WTC11 (cell line): ENCODE data around the gene CARD11. TPM values are rescaled to one million over a fixed set of nuclear protein-coding genes. Genes with fewer than 3 reads are reported as not detected.
A peak's percentile ranks its signal among the peaks of the same experiment; 100 is the strongest.

Source experiments
- ATAC-seq: fragments of 200-7000 bp; cut with Tn5 transposase; 2 replicates; pipeline ENCODE4 v1.10.0; 2021; ENCODE audit warnings: mild to moderate bottlenecking, moderate library complexity
- CTCF ChIA-PET: fragments of 300-600 bp; sonication (Branson Sonifier 250); formaldehyde crosslinking; loops from one replicate; lab custom pipeline; 2021; ENCODE audit warnings: antibody characterized with exemption; lab: Charles Lee
- POLR2A ChIA-PET: fragments of 350-600 bp; sonication (Branson Sonifier 250); formaldehyde crosslinking; loops from one replicate; lab custom pipeline; 2021; ENCODE audit warnings: antibody characterized with exemption; lab: Charles Lee
- DNase-seq: peaks from one replicate; pipeline ENCODE4 v3.0.0; 2021; ENCODE audit warnings: low spot score
- H3K27ac Mint-ChIP-seq: 2 replicates; pipeline ENCODE4 v1.8.0; 2021; ENCODE audit warnings: mixed read lengths
- H3K27me3 Mint-ChIP-seq: 2 replicates; pipeline ENCODE4 v1.8.0; 2021; ENCODE audit warnings: low read depth, mild to moderate bottlenecking, moderate library complexity, mixed read lengths
- H3K36me3 Mint-ChIP-seq: 2 replicates; pipeline ENCODE4 v1.8.0; 2021; ENCODE audit warnings: mixed read lengths
- H3K4me1 Mint-ChIP-seq: 2 replicates; pipeline ENCODE4 v1.8.0; 2022; ENCODE audit warnings: mixed read lengths
- H3K4me3 Mint-ChIP-seq: 2 replicates; pipeline ENCODE4 v1.8.0; 2021; ENCODE audit warnings: mild to moderate bottlenecking, moderate library complexity, mixed read lengths
- H3K9me3 Mint-ChIP-seq: 2 replicates; pipeline ENCODE4 v1.8.0; 2021; ENCODE audit warnings: mixed read lengths
- ATF2 ChIP-seq: sonication (generic); formaldehyde crosslinking; IDR thresholded peaks from 2 replicates; pipeline ENCODE4 v1.8.1; 2022; ENCODE audit warnings: low read depth, missing genetic modification reagents, borderline replicate concordance
- ATF6 ChIP-seq: sonication (generic); formaldehyde crosslinking; IDR thresholded peaks from 2 replicates; pipeline ENCODE4 v1.8.1; 2023; ENCODE audit warnings: mild to moderate bottlenecking, missing genetic modification reagents
- ETV6 ChIP-seq: sonication (generic); formaldehyde crosslinking; IDR thresholded peaks from 2 replicates; pipeline ENCODE4 v1.8.1; 2022; ENCODE audit warnings: mild to moderate bottlenecking, missing genetic modification reagents
- GABPB1 ChIP-seq: sonication (generic); formaldehyde crosslinking; IDR thresholded peaks from 2 replicates; pipeline ENCODE4 v1.8.1; 2023; ENCODE audit warnings: mild to moderate bottlenecking, missing genetic modification reagents
- JAZF1 ChIP-seq: fragments of 250-450 bp; sonication (Bioruptor Pico); IDR thresholded peaks from 2 replicates; pipeline ENCODE4 v1.9.0; 2021; ENCODE audit warnings: moderate library complexity, mild to moderate bottlenecking, inconsistent platforms
- JUN ChIP-seq: sonication (generic); formaldehyde crosslinking; IDR thresholded peaks from 2 replicates; pipeline ENCODE4 v1.8.0; 2023; ENCODE audit warnings: mild to moderate bottlenecking, missing genetic modification reagents
- KAT7 ChIP-seq: sonication (generic); formaldehyde crosslinking; IDR thresholded peaks from 2 replicates; pipeline ENCODE4 v1.8.1; 2023; ENCODE audit warnings: missing genetic modification reagents, mild to moderate bottlenecking, borderline replicate concordance
- MXD4 ChIP-seq: fragments of 250-450 bp; sonication (Bioruptor Pico); IDR thresholded peaks from 2 replicates; pipeline ENCODE4 v1.8.0; 2021; ENCODE audit warnings: mild to moderate bottlenecking, moderate library complexity, borderline replicate concordance
- MYBL2 ChIP-seq: sonication (generic); formaldehyde crosslinking; IDR thresholded peaks from 2 replicates; pipeline ENCODE4 v1.8.1; 2023; ENCODE audit warnings: mild to moderate bottlenecking, moderate library complexity, missing genetic modification reagents
- NFATC4 ChIP-seq: fragments of 250-450 bp; sonication (Bioruptor Pico); IDR thresholded peaks from 2 replicates; pipeline ENCODE4 v1.9.0; 2021; ENCODE audit warnings: mild to moderate bottlenecking
- NFYB ChIP-seq: sonication (generic); formaldehyde crosslinking; conservative IDR thresholded peaks from 2 replicates; pipeline ENCODE4 v1.8.0; 2022; ENCODE audit warnings: low read depth, missing genetic modification reagents
- NR1H2 ChIP-seq: sonication (generic); formaldehyde crosslinking; IDR thresholded peaks from 2 replicates; pipeline ENCODE4 v1.9.0; 2021; ENCODE audit warnings: mild to moderate bottlenecking, moderate library complexity, missing genetic modification reagents
- NR2C2 ChIP-seq: sonication (generic); formaldehyde crosslinking; IDR thresholded peaks from 2 replicates; pipeline ENCODE4 v1.8.0; 2022; ENCODE audit warnings: mild to moderate bottlenecking, missing genetic modification reagents
- NR3C1 ChIP-seq: sonication (generic); formaldehyde crosslinking; conservative IDR thresholded peaks from 2 replicates; pipeline ENCODE4 v1.8.1; 2023; ENCODE audit warnings: low read depth, mild to moderate bottlenecking, missing genetic modification reagents
- PRDM15 ChIP-seq: sonication (generic); formaldehyde crosslinking; IDR thresholded peaks from 2 replicates; pipeline ENCODE4 v1.8.0; 2022; ENCODE audit warnings: missing genetic modification reagents
- SP1 ChIP-seq: sonication (generic); formaldehyde crosslinking; conservative IDR thresholded peaks from 2 replicates; pipeline ENCODE4 v1.8.1; 2022; ENCODE audit warnings: missing genetic modification reagents
- TCF7 ChIP-seq: sonication (generic); formaldehyde crosslinking; IDR thresholded peaks from 2 replicates; pipeline ENCODE4 v1.8.0; 2022; ENCODE audit warnings: mild to moderate bottlenecking, low read depth, missing genetic modification reagents, moderate library complexity
- total RNA-seq: library from RNA; stranded (reverse); gene quantifications from 3 replicates; pipeline ENCODE4 v1.2.3, GENCODE V29; 2021
- TF ChIP-seq, protein P1 (sequence below): fragments of 250-450 bp; sonication (Bioruptor Pico); IDR thresholded peaks from 2 replicates; pipeline ENCODE4 v1.9.0; 2021; ENCODE audit warnings: moderate library complexity, mild to moderate bottlenecking, inconsistent platforms, borderline replicate concordance
- TF ChIP-seq, protein P2 (sequence below): sonication (generic); formaldehyde crosslinking; IDR thresholded peaks from 2 replicates; pipeline ENCODE4 v1.8.1; 2022; ENCODE audit warnings: missing genetic modification reagents, borderline replicate concordance
- TF ChIP-seq, protein P3 (sequence below): sonication (generic); formaldehyde crosslinking; IDR thresholded peaks from 2 replicates; pipeline ENCODE4 v1.8.0; 2022; ENCODE audit warnings: mild to moderate bottlenecking, missing genetic modification reagents
- TF ChIP-seq, protein P4 (sequence below): sonication (generic); formaldehyde crosslinking; IDR thresholded peaks from 2 replicates; pipeline ENCODE4 v1.8.1; 2023; ENCODE audit warnings: mild to moderate bottlenecking, missing genetic modification reagents

CARD11 gene
- total RNA-seq, 1 experiment from 2014 or later: 40.8 TPM

DNA sequence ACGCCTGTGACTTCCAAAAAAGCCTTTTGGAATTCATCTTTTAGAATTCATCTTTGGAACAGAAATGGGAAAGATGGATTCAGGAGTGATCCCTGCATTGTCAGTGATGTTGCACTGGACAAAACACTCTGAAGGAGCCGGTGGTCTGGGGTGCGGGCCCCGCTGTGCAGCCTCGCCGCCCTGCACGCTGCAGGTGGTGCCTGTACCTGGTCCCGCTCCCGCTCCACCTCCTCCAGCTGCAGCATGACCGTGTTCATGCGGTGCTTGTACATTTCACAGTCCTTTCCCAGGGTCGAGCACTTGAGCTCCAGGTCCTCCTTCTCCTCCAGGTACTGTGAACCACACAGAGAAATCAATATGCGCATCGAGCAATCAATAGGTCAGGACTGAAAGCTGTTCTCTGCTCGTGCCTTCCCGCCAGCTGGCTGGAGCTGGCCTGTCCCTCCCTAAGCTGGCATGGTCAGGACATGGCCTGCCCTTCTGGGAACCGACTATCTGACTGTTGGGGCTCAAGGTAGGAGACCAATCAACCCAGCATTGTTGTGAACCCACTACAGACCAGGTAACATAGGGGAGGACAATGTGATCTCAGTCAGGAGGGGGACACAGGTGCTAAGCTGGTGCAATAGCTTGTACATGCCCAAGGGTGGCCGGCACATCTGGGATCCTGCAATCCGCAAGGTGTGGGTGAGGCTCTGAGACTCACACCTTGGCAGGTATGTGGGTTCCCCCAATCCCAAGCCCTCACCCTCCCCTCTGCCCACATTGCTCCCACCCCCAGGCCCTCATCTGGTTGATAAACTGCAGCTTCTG is 105.8 kb downstream of the CARD11 start (continued):
- no peak for TF ChIP-seq ATF6
- no peak for TF ChIP-seq MXD4 (CRISPR knock-in tag)
- TF ChIP-seq JAZF1 (CRISPR knock-in tag): no peak

DNA sequence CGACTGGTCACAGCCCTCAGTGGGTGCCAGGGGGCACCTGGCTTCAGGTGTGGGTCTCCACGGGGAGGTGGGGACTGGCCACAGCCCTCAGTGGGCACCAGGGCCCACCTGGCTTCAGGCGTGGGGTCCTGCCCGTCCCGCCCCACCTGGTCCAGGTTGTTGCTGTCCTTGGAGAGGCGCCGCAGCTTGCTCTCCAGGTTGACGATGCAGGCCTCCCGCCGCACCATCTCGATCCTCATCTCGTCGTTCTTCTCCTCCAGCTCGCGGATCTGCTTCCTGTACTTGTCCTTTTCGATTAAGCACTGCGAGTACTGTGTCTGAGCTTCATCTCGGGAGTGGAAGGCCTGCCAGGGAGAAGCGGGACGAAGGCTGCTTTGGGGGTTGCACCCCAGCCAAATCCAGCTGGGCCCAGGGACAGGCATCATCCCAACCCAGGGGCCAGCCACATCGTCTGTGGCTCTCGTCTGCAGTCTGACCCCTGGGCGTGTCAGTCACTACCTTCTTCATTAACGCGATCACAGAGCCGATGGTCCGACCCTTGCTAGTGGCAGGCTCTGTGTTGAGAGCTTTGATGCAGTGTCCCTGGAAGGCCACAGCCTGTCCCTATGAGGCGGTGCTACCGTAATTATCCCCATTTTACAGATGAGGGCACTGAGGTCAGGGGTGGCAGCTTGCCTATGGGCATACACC is 106.6 kb downstream of the CARD11 start:
- peaks cover 5% of the 10 kb centered on the region for H3K4me1 Mint-ChIP-seq
- H3K9me3 Mint-ChIP-seq: no peaks in the 10 kb centered on the region
- H3K36me3 Mint-ChIP-seq: peaks cover 7% of the 10 kb centered on the region; the same call in 1 of the 2 replicates
- ChIA-PET POLR2A (no interaction called here), CTCF (interaction anchor here (1.2 kb wide), 1 partner anchor 15 kb away, joined by 3 read pairs; no protein-coding TSS in a partner anchor)
- H3K27me3 Mint-ChIP-seq: no peaks in the 10 kb centered on the region
- 0 out of 2 replicates have a peak overlapping the region, but pooled peaks have one; percentile 49 for H3K27ac Mint-ChIP-seq
- no peak overlapping the region for H3K4me3 Mint-ChIP-seq
- peak; percentile 10 for DNase-seq
- TF ChIP-seq NR1H2 (CRISPR knock-in tag): no peak
- no peak for TF ChIP-seq ETV6 (CRISPR knock-in tag)
- no peak for TF ChIP-seq TCF7 (CRISPR knock-in tag)
- no peak for TF ChIP-seq KAT7
- TF ChIP-seq, protein P1, sequence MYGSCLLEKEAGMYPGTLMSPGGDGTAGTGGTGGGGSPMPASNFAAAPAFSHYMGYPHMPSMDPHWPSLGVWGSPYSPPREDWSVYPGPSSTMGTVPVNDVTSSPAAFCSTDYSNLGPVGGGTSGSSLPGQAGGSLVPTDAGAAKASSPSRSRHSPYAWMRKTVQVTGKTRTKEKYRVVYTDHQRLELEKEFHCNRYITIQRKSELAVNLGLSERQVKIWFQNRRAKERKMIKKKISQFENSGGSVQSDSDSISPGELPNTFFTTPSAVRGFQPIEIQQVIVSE (CRISPR knock-in tag): no peak
- no peak for TF ChIP-seq NFYB (CRISPR knock-in tag)
- TF ChIP-seq GABPB1 (CRISPR knock-in tag): no peak
- no peak for TF ChIP-seq NR3C1 (CRISPR knock-in tag)
- no peak for TF ChIP-seq PRDM15
- TF ChIP-seq SP1 (CRISPR knock-in tag): no peak
- TF ChIP-seq NFATC4 (CRISPR knock-in tag): no peak
- TF ChIP-seq, protein P2, sequence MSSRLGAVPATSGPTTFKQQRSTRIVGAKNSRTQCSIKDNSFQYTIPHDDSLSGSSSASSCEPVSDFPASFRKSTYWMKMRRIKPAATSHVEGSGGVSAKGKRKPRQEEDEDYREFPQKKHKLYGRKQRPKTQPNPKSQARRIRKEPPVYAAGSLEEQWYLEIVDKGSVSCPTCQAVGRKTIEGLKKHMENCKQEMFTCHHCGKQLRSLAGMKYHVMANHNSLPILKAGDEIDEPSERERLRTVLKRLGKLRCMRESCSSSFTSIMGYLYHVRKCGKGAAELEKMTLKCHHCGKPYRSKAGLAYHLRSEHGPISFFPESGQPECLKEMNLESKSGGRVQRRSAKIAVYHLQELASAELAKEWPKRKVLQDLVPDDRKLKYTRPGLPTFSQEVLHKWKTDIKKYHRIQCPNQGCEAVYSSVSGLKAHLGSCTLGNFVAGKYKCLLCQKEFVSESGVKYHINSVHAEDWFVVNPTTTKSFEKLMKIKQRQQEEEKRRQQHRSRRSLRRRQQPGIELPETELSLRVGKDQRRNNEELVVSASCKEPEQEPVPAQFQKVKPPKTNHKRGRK: no peak
- no peak for TF ChIP-seq NR2C2 (CRISPR knock-in tag)
- TF ChIP-seq MXD4 (CRISPR knock-in tag): no peak
- TF ChIP-seq ATF2 (CRISPR knock-in tag): no peak
- no peak for TF ChIP-seq MYBL2 (CRISPR knock-in tag)
- TF ChIP-seq, protein P3, sequence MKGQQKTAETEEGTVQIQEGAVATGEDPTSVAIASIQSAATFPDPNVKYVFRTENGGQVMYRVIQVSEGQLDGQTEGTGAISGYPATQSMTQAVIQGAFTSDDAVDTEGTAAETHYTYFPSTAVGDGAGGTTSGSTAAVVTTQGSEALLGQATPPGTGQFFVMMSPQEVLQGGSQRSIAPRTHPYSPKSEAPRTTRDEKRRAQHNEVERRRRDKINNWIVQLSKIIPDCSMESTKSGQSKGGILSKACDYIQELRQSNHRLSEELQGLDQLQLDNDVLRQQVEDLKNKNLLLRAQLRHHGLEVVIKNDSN (CRISPR knock-in tag): no peak
- TF ChIP-seq, protein P4, sequence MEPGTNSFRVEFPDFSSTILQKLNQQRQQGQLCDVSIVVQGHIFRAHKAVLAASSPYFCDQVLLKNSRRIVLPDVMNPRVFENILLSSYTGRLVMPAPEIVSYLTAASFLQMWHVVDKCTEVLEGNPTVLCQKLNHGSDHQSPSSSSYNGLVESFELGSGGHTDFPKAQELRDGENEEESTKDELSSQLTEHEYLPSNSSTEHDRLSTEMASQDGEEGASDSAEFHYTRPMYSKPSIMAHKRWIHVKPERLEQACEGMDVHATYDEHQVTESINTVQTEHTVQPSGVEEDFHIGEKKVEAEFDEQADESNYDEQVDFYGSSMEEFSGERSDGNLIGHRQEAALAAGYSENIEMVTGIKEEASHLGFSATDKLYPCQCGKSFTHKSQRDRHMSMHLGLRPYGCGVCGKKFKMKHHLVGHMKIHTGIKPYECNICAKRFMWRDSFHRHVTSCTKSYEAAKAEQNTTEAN: no peak
- TF ChIP-seq JUN: no peak
- no peak for ATAC-seq
